Mucosa of rectum (tissue), 2 donors: ENCODE measurements around the gene TRPV2.
"Not testable (repeated sequence)": the region's sequence is repeated elsewhere in the genome, so short reads cannot be mapped to it uniquely, and the experiment has no call there.

Experiments
- H3K27ac ChIP-seq, 2 donors: one replicate each; pipeline ENCODE4 v1.7.0; 2013; ENCODE audit warnings: inconsistent platforms in 2 of 2, low read depth in 2 of 2, low read length in 2 of 2
- H3K27me3 ChIP-seq, 2 donors: one replicate each; pipeline ENCODE4 v1.7.0; 2013; ENCODE audit warnings: low read length in 2 of 2; ENCODE audit not compliant: control insufficient read depth in 2 of 2, insufficient read depth in 2 of 2
- H3K36me3 ChIP-seq, 2 donors: one replicate each; pipeline ENCODE4 v1.7.0; 2013; ENCODE audit warnings: low read length in 2 of 2; ENCODE audit not compliant: control insufficient read depth in 2 of 2, insufficient read depth in 2 of 2
- H3K4me1 ChIP-seq, 2 donors: one replicate each; pipeline ENCODE4 v1.7.0; 2013; ENCODE audit warnings: low read length in 2 of 2, mild to moderate bottlenecking in 1 of 2; ENCODE audit not compliant: control insufficient read depth in 2 of 2, insufficient read depth in 2 of 2
- H3K4me3 ChIP-seq, 2 donors: one replicate each; pipeline ENCODE4 v1.7.0; 2013; ENCODE audit warnings: low read length in 2 of 2
- H3K9ac ChIP-seq, 2 donors: one replicate each; pipeline ENCODE4 v1.7.0; 2013; ENCODE audit warnings: low read length in 2 of 2, low read depth in 1 of 2, mild to moderate bottlenecking in 1 of 2
- H3K9me3 ChIP-seq, 2 donors: one replicate each; pipeline ENCODE4 v1.7.0; 2013; ENCODE audit warnings: low read length in 2 of 2; ENCODE audit not compliant: control insufficient read depth in 2 of 2
- donor health status: healthy.
- donor health status: Normal muscosa, but diverticular disease.

TRPV2 gene

DNA sequence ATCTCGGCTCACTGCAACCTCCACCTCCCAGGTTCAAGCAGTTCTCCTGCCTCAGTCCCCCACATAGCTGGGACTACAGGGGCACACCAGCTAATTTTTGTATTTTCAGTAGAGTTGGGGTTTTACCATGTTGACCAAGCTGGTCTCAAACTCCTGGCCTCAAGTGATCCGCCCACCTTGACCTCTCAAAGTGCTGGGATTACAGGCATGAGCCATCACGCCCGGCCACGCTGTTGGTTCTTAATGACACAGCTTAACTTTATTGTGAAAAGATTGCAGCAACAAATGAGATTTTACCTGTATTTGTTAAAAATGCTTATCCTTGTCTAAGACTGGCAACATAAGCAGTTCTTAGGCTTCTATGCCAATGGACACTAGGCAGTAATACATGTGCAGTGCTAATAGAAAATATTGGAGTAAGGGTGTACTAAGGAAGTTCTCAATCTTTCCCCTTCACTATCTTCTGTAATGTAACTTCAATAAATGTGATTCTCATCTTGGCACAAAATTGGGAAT is 31.5 kb upstream of the TRPV2 start:
- peaks cover 25 to 33% of the 10 kb centered on the region in 2 donors for H3K4me1 ChIP-seq
- no peak overlapping the region for H3K9ac ChIP-seq
- H3K4me3 ChIP-seq: peak overlapping the region in 1 of 2 donors; percentile 39
- H3K27me3 ChIP-seq: no peaks in the 10 kb centered on the region
- H3K27ac ChIP-seq: no peak overlapping the region
- no peaks in the 10 kb centered on the region for H3K9me3 ChIP-seq
- peaks cover 12 to 22% of the 10 kb centered on the region in 2 donors for H3K36me3 ChIP-seq

DNA sequence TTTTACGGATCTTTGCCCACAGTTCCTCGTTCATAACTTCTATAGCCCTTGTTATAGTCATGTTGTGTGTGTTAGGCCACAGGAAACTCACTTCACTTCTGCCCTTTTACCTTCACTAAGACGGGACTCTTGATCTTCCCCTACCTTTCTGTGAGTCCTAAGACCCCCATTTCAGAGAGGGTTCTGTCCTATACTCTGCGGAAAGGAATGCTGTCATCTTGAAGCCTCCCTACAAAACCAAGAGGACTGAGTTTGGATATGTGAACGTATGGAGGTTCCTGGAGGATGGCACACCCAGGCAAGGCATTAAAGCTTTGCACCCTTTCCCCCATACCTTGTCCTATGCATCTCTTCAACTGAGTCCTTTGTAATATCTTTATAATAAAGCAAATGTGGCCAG is 30.8 kb upstream of the TRPV2 start:
- Histone ChIP-seq H3K36me3 (peaks cover 12 to 22% of the 10 kb centered on the region in 2 donors), H3K9ac (no peak overlapping the region), H3K27me3 (no peaks in the 10 kb centered on the region), H3K27ac (no peak overlapping the region), H3K4me3 (no peak overlapping the region), H3K9me3 (no peaks in the 10 kb centered on the region), H3K4me1 (peaks cover 21 to 29% of the 10 kb centered on the region in 2 donors)

GRCh38 chr17:16386126-16386507 is 29.3 kb upstream of the TRPV2 start:
- Histone ChIP-seq H3K27ac (peak overlapping the region in 1 of 2 donors; percentile 58), H3K4me3 (peak overlapping the region in 1 of 2 donors; percentile 78)

GRCh38 chr17:16391451-16391850 is 23.9 kb upstream of the TRPV2 start:
- Histone ChIP-seq H3K27me3 (no peaks in the 10 kb centered on the region), H3K9me3 (no peaks in the 10 kb centered on the region), H3K9ac (no peak overlapping the region), H3K27ac (no peak overlapping the region), H3K36me3 (no peaks in the 10 kb centered on the region), H3K4me3 (no peak overlapping the region), H3K4me1 (peaks cover 3 to 6% of the 10 kb centered on the region in 2 donors)

More at GRCh38 chr17:16386126-16386507, 29.3 kb upstream of the TRPV2 start:
- Histone ChIP-seq H3K9ac (peak overlapping the region in 1 of 2 donors; percentile 68), H3K4me1 (peaks cover 21 to 29% of the 10 kb centered on the region in 2 donors), H3K36me3 (peaks cover 12 to 22% of the 10 kb centered on the region in 2 donors)
- not testable (repeated sequence) for H3K27me3 ChIP-seq, H3K9me3 ChIP-seq

GRCh38 chr17:16392491-16392890 is 22.9 kb upstream of the TRPV2 start:
- not testable (repeated sequence) for H3K4me3 ChIP-seq, H3K9ac ChIP-seq, H3K27ac ChIP-seq, H3K9me3 ChIP-seq, H3K4me1 ChIP-seq, H3K36me3 ChIP-seq, H3K27me3 ChIP-seq

GRCh38 chr17:16395887-16396286 is 19.5 kb upstream of the TRPV2 start:
- H3K4me1 ChIP-seq, H3K9me3 ChIP-seq, H3K27me3 ChIP-seq, H3K36me3 ChIP-seq, H3K27ac ChIP-seq, H3K9ac ChIP-seq, H3K4me3 ChIP-seq: not testable (repeated sequence)

- H3K4me3 ChIP-seq, H3K27me3 ChIP-seq, H3K9ac ChIP-seq, H3K27ac ChIP-seq, H3K36me3 ChIP-seq, H3K9me3 ChIP-seq, H3K4me1 ChIP-seq: not testable (repeated sequence)
Observed at GRCh38 chr17:16396693-16397092, 18.7 kb upstream of the TRPV2 start.

DNA sequence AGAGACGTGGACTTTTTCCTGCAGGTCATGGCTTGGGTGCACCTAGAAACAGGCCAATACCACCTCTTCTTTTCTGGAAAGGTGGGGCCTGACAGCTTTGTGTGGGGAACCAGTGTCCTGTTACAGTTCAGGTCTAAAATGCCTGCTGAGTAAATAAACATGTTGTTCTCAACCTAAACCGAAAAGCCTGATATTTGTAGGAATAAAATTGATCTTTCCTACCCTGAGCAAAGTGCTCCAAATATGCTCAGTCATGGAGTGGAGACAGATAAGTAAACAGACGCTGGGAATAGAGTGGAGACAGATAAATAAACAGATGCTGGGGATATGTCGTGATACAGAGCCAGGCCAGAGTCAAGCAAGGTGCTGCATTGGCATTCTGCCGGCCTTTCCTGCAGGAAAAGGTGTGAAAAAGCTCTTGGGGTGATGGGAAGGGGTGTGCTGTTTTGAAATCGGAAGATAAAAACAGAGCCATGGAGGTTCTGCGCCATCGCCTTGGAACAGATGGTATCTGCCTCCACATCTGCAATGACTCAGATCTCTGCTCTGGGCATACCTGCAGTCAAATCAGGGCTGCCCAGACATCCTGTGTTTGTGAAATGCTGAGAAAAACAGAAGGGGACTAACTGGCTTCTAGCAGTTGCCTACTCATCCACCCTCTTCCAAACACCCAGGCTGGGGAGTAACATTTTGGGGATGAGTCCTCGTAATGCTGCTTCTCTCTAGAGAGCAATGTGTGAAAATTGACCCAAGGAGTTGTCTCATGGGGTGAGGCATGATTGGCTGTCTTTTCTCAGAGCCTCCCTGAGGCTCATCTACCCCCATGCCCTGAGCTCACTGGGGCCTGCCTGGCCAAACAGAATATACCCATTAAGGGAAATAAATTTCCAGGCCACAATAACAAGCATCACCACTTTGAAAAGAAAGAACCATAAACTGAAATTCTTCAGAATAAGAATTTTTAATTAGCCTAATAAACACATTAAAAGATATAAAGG is 16.8 kb upstream of the TRPV2 start:
- no peaks in the 10 kb centered on the region for H3K27me3 ChIP-seq
- H3K4me1 ChIP-seq: no peaks in the 10 kb centered on the region

DNA sequence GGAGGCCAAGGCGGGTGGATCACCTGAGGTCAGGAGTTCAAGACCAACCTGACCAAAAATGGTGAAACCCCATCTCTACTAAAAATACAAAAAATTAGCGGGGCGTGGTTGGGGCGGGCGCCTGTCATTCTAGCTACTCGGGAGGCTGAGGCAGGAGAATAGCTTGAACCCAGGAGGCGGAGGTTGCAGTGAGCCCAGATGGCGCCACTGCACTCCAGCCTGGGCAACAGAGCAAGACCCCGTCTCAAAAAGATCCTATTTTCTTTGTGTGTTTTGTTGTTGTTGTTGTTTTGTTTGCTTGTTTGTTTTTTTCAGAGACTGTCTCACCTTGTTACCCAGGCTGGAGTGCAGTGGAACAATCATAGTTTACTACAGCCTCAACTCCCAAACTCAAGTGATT is 11.5 kb upstream of the TRPV2 start:
- not testable (repeated sequence) for H3K36me3 ChIP-seq, H3K4me1 ChIP-seq, H3K4me3 ChIP-seq, H3K27ac ChIP-seq, H3K27me3 ChIP-seq, H3K9me3 ChIP-seq, H3K9ac ChIP-seq

More for the DNA sequence above, 16.8 kb upstream of the TRPV2 start:
- no peak overlapping the region for H3K4me3 ChIP-seq
- H3K9ac ChIP-seq: no peak overlapping the region
- H3K9me3 ChIP-seq: no peaks in the 10 kb centered on the region
- H3K36me3 ChIP-seq: no peaks in the 10 kb centered on the region
- H3K27ac ChIP-seq: no peak overlapping the region
